H54 (cell line): Measurements from ENCODE around the gene HOXB4.

Experiments
- DNase-seq: peaks from one replicate; pipeline ENCODE4 v3.0.0; 2011; ENCODE audit warnings: low spot score, mixed read lengths; ENCODE audit not compliant: insufficient read length
- FAIRE-seq: peaks from 3 replicates; lab custom pipeline; 2011; peaks lifted over from hg19 to GRCh38; lab: Jason Lieb, UNC
- POLR2A ChIP-seq: IDR thresholded peaks from 2 replicates; pipeline ENCODE4 v1.6.1; 2011; ENCODE audit warnings: low read depth, mild to moderate bottlenecking, low read length

The HOXB4 gene

DNA sequence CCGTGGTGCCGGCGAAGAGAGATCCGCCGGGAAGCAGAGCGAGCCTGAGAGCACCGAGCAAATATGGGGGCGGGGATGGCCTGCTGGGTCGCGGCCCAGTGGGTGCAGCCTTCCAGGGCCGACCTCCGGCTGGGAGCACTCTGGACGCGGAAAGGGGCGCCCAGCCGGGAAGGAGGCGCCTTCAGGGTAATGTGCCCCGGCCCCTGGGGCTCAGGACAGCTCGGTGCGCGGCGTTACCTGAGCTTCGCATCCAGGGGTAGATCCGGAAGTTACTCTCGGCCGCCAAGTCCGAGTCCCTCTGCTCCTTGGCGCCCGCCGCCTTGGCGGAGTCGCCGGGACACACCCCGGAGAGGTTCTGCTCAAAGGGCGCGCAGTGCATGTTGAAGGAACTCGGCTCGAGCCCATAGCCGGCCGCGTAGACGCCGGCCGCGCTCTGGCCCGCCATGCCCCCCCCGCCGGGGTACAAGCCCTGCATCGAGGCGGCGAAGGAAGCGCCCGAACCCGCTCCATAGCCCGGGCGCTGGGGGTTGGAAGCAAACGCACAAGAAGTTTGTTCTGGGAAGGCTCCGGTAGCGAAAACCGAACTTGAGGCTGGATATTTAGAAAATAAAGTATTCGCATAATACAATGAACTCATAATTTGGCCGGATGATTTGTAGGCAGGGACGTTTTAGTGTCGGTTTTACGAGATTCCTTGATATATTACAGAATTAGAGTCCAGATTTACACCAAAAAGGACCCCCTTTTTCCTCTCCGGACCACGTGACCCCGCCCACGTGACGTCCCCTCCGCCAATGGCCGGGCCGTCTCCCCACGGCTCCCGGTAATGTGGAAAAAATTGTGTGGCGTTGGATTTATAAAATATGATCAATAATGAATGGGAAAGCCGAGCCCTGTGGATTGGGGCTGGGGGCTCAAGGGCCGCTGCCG is 32.4 kb upstream of the HOXB4 start, which contains the start of gene HOXB7:
HOXB7 (minus strand) TSS at position 736 of the 930 bp plus-strand sequence; CDS start at position 637, 99 bp downstream.
- FAIRE-seq (no peak), DNase-seq (no peak)
- peak; percentile 63 for TF ChIP-seq POLR2A

DNA sequence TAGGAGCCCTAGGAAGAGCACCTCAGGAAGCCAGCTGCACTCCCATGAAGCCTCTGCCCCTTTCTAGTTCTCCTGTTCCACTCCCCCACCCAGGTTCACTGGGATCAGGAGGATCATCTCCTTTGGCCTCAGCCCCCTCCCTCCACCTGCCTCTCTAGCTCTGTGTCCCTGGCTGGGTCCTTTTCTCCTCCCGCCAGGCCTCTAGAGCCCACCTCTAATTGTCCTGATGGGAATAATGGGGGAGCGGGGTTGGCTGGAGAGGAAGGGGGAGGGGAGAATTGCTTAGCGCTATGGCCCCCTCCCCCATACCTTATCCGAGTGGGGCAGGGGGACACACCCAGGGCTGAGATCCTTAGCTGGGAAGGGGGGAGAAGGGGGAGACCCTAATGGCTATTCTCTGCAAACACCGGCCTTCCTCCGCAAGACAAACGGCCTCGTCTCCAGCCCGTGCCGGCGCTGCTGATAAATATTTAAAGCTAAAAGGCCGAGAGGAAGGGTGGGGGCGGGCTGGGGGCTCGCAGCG is 31.7 kb upstream of the HOXB4 start:
- DNase-seq (no peak), FAIRE-seq (no peak)
- no peak for TF ChIP-seq POLR2A

DNA sequence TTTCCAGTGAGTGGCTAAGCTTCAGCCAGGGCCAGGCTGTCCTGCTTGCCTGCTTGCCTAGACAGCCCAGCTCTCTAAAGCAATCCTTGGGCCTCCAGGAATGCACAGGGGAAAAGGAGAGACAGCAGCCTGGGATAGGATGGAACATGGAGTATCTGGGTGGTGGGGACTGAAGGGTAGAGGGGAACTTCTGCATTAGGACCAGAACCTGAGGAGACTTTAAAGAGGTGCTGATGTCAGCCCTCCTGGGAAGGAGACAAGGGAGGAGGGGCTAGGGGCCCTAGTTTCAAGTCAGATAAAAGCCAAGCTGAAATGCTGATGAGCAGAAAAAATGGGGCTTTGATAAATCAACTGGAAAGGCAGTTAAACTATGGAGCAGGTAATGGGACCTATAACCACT is 30.9 kb upstream of the HOXB4 start:
- FAIRE-seq (no peak), DNase-seq (no peak)

DNA sequence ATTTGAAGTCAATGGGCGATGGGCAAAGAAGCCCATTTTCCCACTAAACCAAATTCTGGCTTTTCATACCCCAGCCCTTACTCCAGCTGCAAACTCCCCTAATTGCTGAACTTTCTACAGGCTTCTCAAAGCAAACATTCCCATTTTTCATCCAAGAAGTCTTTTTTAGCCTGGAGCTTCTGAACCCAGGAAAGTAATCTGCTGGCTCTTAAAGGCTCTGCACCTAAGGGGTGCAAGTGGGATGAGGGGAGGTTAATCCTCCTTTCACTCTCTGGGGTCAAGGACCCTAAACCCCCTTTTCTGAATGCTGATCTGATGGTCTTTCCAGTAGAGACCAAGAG is 30.3 kb upstream of the HOXB4 start:
- no peak for DNase-seq

More for the DNA sequence above, 30.9 kb upstream of the HOXB4 start:
- no peak for TF ChIP-seq POLR2A

DNA sequence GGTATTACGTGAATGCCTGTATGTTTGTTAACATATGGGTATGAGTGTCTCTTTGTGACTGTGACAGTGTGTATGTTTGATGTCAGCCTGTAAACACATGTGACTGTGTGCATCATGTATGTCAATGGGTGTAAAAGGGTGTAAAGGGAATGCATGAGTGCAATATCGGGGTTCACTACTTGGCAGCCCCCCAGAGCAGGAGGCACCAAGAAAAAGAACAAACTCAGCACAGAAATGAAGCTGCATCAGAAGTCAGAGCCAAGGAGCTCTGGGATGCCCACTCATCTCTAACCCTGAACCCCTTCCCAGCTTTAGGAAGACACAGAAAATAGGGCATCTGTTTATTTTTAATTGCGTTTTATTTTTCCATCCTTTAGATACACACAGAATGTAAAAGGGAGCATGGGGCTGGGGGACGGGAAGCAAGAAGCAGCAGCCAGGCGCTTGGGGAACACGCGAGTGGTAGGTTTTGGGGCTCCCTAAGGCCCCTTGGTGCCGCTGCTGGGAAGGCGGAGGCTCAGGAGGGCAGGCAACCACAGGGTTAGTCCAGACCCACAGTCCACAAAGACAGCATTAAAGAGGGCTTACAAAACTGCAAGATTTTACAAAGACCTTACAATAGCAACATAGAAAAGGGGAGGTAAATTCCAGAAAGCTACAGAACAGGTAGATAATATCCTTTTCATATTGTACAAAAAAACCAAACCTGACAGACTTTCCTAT is 28.9 kb upstream of the HOXB4 start:
- no peak for DNase-seq
- TF ChIP-seq POLR2A = no peak
- FAIRE-seq = no peak

More for the DNA sequence above, 30.3 kb upstream of the HOXB4 start:
- no peak for TF ChIP-seq POLR2A
- FAIRE-seq = no peak

DNA sequence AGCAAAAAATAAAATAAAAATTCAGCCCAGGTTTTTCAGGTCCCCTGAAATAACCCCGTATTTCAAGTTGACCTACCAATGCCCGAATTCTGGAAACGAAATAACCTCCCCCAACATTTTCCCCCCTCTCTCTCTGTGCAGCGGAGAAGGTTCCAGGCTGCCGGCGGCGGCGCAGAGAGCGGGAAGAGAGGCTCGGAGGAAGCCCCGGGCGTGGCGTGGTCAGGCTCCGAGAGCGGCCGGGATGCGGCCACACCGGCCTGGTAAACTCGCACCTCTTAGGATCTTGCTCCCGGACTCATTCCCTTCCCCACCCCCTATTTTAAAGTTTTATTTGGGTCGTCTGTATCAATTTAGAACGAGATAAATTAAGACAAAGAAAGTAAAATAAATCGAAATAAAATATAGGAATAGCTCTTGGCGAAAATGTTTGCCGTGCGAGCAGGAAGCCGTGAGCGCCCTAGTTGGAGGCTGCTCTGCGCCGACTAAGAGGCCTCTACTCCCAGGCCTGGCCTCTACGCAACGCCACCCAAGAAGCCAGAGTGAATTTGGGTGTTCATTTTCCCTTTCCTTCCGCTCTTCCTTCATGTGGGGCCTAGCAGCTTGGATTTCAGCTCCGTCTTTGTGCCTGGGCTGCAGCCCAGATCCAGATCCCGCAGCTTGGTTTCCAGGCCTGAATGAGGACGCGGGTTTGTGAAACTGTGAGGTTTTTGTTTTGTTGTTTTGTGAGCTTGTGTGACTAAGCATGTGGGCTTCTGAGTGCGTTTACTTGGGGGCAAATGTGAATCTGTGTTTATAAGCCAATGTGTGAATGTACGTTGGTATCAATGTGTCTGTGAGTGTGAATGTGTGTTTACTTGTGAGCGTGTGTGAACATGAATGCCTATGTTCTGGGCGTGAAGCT is 28.1 kb upstream of the HOXB4 start:
- DNase-seq = no peak
- FAIRE-seq = no peak
- TF ChIP-seq POLR2A = no peak

DNA sequence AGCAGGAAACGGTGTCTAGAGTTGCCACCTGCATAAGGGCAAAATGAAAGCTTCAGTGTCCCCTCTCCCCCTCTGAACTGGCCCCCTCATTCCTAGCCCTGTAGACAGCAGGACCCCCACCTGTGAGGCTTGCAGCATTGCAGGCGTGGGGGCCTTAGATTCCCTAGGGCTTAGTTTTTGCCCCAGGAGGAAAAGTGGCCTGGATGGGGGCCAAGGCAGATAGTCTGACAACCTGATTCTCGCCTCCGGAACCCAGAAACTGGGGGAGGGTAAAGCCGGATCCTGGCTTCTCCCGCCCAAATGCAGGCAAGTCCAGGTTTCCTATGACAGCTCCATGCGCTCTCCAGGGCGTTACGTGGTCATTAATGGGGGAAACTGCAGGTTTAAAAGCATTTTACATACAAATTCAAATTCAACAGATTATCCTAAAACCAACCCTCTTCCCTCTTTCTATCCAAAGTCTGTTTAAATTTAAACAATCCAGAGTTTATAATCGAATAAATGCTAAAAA is 27.3 kb upstream of the HOXB4 start:
- DNase-seq (no peak), FAIRE-seq (no peak)
- TF ChIP-seq POLR2A = no peak

DNA sequence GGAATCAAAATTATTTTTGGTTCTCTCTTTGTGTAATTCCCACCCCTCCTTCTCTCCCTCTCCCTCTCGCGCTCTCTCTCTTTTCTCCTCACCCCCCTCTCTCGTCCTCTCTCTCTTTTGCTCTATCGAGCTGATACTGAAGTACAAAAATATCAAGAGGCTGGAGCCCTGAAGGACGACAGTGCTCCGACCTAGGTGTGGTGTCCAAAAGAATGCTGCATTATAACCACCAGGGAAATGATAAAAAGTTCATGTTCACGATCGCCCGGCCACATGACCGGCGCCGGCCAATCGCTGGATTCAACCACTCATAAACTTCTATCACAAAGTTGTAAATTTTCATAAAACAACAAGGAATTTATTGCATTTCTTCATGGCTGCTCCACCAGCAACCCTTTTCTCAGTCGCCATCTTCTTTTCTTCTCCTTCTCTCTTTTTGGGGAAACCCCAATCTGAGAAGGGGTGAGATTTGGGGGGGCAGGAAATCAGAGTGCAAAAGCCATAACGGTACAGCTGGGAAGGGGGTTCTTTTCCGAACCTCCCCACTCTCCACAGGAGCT is 26.7 kb upstream of the HOXB4 start, which contains the start of gene HOXB6:
HOXB6 (minus strand) TSS at position 217 of the 560 bp plus-strand sequence. CDS start 6,836 bp downstream, outside the sequence.
- DNase-seq = no peak
- no peak for FAIRE-seq
- TF ChIP-seq POLR2A = peak; percentile 75

DNA sequence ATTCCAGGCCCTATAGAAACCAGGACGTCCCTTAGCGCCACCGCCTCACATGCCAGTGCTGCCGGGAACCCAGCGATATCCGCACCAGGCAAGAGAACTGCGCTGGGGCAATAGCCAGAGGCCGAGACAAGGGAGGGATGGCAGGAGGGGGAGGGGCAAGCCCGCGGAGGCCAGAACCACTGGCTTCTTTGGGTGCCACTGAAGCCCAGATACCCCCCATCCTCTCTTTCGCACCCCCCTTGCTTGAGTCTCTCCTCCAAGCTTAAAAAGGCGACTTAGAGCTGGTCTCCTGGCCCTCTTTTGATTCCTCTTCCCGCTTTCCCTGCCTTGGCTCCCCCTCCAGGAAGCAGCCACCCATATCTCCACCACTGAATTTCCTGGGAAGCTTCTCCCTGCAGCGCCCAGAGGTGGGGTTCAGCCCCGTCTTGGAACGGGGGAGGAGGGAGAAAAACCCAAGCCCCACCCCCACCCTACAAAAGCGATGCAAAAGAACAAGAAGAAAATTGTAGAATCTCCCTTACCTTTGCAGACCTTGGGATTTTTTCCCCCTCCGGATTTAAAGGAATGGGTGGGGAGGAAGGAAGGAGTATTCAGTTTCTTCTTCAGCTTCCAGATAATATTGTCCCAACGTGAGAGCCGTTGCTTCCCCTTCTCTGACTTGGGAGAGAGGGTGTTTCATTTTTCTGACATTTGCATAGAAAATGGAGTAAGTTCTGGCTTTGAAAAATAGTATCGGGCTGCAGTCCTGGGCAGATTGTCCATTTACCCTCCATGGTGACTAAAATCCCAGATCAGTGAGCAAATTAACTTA is 26.0 kb upstream of the HOXB4 start:
- peak; percentile 34; the same call in 1 of the 2 replicates for TF ChIP-seq POLR2A
- FAIRE-seq = no peak
- no peak for DNase-seq

DNA sequence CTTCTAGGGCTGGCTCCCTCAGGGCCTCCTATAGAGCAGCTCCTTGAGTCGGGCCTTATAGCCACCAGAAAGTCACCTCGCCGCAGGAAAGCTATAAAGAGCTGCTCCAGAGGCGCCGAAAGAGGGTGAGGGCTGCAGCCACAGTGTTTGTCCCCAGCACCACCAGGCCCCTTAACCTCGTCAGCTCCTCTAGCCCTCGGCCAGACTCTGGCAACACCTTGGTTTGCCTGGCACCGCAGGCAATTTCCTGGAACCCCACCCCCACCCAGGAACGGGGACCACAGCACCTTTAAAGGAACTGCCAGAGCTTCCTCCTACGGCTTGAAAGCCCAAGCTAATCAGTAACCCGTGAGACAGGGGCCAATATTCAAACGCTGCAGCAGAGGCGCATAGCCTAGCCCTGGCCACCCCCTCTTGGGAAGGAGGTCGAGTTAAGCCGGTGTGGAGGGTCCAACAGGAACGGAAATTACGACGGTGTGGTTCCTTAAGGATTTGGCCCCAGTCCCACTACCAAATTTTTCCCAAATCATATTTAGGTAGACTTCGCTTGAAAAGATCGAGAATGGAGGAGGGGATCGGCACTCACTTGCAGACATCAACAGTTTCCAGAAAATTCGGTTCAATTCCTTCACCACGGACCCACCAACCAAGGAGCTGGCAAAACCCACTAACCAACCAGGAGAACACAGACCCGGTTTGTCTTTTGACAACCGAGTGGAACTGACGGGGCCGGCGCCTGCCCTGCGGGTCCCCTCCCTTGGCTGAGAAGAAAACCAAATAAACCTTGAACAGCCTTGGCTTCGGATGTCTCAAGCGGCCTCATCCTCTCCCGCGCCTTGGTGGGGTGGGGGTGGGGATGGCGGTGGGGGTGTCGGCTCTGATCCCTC is 23.6 kb upstream of the HOXB4 start:
- no peak for DNase-seq
- FAIRE-seq = no peak
- TF ChIP-seq POLR2A = no peak

DNA sequence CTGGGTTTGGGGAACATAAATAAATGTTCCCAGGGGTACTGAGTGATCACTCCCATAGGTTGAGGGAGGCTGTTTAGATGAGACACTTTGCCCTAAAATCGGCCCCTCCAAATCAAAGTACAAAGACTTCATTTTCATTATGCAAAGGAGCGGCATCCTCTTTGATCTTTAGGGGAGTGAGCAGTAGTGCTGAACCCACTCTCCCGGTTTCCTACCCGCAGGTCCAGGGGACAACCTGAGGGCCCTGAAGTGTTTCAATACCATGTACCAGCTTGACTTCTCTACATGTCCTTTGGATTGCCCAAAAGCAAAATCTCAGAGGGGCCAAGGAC is 23.0 kb upstream of the HOXB4 start:
- TF ChIP-seq POLR2A = no peak
- DNase-seq = no peak
- no peak for FAIRE-seq
